Stimulated activated CD4-positive, alpha-beta T cell treated with anti-CD3 and anti-CD28 coated beads, Interleukin-15, amount 100 ng/mL, for 48 hours (primary cell): Measurements from ENCODE around the gene GBX1.

ENCODE experiments used
- DNase-seq, 2 donors: peaks; one replicate each; pipeline ENCODE4 v3.0.0-alpha.2; 2020; ENCODE audit warnings: low read depth in 2 of 2

Gene GBX1

DNA sequence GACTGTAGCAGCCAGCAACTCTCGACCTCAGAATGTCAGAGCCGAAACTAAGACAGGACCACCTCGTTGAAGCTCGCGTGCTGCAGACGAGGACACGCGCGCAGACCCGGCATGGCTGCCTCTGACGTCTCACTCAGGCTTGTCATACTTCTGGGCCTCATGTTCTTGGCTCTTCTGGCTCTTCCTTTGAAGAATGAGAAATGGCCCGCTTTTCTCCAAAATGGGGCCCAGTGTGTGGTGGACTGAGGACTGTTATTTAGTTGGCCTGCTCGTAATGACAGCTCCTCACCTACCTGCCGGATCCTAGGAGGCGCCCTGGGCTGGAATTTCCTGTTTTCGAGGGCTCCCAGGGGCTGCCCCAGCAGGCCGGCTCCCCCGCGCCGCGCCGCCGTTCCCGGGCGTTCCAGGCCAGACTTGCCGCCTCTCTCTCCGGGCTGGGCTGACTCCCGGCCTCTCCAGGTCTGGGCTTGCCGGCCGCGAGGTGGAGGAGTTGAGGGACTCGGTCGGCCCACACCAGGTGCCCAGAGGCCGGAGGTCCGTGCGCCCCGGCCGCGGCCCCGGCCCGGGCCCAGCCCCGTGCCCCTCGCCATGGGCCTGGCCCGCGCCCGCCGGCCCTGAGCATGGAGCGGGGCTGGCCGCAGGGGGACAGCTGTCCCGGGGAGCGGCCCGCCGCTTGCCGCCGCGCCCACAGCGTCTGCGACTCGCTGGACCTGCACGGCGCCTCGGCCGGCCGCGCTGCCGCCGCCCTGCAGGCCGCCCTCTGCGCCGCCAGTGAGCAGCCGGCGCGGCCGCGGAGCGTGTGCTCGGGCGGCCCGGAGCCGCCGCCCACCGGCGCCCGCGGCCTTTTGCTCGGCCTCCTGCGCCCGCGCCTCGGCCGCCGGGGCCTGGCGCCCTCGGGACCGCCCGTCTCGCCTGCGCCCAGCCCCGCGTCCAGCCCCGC, 53.1 kb downstream of the GBX1 start:
- no peak for DNase-seq

DNA sequence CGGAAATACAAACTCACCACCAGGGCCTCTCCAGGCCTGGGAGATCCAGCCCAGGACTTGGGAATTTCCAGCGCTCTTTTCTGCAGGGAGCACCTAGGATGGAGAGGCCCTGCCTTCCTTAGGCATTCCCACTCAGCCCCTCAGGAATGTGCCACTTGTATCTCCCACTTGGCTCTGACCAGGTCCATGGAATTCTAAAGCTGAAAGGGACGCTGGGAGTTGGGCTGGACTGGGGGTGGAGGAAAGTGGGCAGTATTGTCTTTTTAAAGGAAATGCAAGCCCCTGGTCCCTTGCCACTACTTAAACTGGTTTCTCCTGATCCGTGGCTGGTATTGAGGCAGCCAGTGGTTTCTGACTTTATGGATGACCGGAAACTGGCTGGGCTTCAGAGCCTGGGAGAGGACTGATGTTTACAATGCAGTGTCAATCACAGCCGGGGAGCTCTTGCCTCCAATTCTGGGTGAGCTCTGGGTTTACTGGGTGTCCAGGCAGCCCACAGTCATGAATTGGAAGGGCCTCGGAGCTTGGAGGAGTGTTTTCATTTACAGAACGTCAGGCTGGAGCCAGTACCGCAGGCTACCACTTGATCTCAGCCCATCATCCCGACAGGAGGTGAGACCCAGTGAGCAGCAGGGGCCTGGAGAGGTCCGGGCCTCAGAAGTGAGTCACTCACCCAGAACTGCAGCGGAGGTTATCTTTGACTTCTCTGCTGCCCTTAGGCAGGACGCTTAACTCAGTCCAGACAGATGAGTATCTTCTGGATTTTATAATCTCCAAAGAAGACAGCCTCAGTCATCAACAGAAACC, 53.9 kb downstream of the GBX1 start:
- DNase-seq, result no peak

DNA sequence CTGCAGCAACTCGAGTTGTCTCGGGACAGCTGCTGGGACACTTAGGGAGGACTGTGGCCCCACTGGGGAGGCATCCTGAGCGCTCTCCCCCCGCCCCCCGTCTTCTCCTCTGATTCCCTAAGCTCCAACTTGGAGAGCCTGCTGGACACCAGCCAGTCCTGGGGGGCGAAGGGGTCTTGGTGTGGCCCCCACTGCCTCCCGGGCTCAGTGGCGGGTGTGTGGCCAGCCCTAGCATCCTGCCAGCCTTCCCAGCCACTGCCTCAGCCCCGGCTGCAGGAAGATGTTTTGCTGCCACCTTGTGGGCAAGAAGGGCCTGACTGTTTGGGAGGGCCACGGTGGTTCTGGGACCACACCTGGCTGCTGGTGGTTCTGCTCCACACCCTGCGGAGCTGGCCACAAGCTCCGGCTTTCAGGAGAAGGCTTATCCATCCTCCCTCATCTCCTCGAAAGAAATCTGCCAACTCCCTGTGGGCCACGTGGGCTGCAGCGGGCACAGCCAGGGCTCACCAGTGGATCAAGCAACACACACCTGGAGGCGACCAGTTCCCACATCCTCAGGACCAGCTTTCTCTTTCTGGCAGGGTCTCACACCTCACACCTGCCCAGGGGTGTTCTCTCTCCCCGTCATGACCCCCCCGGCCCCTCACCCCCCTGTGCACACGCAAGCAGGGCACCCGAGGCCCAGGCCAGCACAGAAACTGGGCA, 56.4 kb downstream of the GBX1 start:
- peak; percentile 43 to 67 for DNase-seq

DNA sequence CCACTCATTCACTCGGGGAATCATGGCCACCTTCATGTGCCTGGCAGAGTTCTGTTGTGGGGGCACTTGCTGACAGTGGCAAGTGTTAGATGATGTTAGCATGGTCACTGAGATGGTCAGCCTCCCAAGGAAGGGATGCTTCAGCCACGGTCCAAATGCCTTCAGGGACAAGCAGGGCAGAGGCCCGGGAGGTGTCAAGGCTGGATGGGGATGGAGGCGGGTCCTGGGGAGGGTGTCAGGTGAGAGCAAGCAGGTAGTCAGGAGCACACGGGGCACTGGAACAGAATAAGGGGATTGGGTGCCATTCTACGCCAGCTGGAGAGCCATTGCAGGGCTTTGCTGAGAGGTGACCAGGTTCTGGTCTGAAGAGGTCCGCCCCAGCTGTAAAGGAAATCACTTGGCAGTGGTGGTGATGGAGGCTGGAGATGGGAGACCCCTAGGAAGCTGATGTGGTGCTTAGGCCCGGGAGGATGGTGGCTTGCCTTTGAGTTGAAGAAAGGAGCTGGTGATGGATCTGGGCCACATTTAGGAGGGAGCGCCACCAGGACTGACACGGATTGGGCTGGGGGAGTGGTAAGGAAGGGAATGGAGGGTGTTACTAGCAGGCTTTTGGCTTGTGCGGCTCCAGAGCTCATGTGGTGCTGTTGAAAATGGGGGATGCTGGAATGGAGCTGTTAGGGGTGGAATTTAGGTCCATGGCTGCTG, 57.1 kb downstream of the GBX1 start:
- DNase-seq, result no peak

DNA sequence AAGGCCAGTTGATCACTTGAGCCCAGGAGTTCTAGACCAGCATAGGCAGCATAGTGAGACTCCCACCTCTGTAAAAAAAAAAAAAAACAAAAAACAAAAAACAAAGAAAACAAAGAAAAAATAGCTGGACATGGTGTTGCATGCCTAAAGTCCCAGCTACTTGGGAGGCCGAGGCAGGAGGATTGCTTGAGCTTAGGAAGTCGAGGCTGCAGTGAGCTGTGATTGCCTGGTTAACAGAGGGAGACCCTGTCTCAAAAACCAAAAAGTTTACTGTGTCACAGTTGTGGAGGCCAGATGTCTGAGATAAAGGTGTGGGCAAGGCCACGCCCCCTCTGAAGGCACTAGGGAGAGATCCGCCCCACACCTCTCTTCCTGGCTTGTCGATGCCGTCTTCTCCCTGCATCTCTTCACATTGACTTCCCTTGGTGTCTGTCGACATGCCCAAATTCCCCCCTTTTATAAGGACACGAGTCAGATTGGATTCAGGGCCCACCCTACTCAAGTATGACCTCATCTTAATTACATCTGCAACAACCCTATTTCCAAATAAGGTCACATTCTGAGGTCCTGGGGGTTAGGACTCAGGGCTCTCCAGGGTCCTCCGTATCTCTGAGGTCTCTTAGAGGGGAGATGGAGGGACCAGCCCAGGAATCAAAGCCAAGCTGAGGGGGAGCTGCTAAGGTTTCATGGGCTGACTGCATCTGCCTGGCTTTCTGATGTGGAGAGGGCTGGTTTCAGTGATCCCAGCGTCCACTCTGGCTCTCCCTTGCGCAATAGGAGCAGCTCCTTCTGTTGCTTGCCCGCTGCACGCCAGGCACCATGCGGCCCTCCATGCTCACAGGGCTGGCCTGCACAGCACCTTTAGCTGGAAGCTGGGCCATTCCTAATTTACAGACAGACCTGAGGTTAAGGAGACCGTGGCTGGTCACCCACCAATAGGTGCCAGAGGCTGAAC, 58.1 kb downstream of the GBX1 start:
- DNase-seq, result no peak

DNA sequence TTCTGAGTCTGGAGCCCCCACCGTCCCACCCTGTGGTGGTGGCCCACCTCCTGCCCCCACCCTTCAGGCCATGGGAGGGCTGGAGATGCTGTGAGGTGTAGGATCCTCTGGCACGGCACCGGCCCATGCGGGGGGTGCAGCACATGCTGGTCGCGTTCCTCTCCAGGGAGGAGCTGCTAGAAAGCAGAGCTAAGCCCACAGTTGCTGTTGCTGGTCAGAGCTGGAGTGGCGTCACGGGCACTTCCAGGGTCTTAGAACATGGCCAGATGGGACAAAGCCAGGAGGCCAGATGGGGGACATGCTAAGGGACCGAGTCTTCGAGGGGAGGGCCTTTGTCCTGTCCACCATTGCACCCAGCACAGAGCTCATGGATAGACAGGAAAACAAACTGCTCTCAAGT, 59.6 kb downstream of the GBX1 start:
- DNase-seq, result no peak

DNA sequence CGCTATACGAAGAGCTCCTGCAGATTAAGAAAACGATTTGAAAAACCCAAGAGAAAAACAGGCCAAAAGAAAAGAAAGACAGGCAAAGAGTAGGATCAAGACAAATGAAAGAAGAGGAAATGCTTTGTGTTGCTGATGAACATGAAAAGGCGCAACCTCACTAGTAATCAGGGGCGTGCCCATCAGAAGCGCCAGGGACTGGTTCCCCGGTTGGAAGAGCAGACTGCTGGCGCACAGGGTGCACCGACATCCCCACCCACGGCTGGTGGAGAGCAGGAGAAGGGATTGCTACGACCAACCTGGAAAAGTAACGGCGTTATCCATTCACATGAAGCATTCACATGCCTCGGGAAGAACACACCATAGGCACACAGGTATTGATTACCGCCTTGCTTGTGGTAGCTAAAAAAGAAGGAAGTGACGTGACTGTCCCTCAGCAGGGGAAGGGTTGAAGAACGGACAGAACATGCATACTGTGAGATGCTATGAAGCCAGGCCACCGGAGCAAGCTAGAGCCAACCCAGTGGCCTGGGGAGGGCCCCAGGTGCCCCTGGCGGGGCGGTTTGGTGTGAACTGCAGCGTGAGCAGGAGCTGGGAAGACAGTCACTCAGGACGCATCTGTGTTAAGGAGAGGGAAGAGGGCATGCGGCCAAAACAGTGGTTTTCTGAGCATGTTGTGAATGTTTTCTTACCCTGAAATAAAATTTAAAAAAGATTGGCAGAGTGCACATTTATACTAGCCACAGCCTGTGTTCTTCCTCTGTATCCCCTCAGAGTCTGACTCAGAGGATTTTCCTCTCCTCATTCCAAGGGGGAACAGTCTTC, 62.9 kb downstream of the GBX1 start:
- no peak for DNase-seq

DNA sequence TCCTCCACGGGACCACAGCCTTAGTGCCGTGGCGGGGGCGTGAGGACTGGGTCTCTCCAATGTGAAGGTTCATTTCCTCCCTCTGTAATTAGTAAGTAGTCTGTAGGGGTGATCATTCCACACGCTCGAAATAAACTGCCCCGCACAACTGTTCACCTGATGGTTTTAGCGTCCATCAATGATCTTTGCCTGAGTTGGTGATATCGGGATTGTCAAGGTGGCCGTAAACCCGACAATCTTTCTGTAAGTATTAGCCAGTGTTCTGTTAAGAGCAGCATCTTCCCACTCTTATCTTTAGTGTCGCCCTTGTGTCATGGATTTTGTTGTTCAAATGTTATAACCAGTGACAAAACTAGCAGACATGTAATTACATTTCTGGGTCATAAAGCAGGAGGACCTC, 63.5 kb downstream of the GBX1 start:
- DNase-seq, result no peak

DNA sequence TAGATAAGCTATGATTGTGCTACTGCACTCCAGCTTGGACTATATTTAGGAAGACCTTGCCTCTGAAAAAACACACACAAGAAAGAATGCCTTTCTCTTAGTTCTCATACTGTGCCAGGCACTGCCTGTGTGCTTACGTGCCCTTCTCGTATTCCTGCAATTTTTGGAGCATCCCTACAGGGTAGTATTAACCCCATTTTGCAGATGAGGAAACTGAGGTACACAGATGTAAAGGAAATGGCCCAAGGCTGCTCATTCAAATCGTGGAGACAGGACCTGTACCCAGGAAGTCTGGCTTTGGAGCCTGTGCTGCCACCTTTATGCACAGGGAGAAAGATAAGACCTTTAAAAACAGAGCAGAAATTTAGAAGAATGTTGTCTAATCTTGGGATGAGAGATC, 64.5 kb downstream of the GBX1 start:
- DNase-seq, result no peak

DNA sequence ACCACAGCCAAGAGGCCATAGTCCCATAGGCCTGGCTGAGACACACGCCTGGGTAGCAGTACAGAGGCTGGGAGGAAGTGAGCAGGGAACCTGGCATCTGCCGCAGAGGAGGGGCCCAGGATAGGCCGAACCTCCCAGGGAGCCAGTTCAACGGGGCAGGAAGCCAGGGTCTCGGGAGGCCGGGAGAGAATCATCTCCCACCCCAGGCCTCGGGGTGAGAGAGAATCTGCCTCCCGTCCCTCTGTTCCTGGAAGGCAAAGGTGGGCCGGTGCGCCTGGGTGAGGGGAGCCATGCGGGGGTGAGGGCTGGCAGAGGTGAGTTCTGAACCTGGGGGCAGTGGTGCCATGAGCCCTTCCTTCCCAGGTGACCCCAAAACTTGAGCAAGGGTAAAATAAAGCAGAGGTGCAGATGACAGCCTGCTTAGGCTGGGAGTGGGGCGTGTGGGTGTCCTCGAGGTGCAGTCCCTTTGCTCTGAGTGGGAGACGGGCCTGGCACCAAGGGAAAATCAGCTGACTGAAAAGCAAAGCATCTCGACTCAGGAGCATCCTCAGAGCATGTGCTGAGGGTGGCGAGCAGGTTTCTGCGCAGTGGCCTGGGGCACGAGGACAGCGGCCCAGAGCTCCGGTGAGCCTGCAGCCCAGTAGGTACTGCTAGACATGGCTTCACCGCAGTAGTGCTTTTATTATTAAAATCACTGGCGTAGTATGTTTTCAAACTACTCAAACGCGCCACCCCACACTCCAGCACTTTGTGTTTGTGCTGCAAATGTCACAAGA, 65.7 kb downstream of the GBX1 start:
- no peak for DNase-seq

DNA sequence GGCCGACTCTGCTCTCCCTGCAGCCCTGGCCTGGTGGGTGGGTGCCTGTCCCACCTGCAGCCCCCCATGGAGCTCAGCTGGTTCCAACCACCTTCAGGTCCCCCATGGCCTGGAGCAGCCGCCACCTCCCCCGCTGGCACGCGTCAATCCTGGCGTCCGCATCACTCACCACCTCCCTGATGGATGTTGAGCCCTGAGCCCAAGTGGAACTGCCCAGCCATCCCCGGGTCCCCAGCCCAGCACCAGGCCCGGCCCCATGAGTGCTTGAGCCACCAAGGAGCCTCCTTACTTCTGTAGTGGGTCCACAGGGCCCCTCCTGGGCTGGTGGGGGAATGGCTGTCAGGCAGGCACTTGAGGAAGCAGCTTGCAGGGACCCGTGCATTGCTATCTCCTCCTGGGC, 66.6 kb downstream of the GBX1 start:
- no peak for DNase-seq

DNA sequence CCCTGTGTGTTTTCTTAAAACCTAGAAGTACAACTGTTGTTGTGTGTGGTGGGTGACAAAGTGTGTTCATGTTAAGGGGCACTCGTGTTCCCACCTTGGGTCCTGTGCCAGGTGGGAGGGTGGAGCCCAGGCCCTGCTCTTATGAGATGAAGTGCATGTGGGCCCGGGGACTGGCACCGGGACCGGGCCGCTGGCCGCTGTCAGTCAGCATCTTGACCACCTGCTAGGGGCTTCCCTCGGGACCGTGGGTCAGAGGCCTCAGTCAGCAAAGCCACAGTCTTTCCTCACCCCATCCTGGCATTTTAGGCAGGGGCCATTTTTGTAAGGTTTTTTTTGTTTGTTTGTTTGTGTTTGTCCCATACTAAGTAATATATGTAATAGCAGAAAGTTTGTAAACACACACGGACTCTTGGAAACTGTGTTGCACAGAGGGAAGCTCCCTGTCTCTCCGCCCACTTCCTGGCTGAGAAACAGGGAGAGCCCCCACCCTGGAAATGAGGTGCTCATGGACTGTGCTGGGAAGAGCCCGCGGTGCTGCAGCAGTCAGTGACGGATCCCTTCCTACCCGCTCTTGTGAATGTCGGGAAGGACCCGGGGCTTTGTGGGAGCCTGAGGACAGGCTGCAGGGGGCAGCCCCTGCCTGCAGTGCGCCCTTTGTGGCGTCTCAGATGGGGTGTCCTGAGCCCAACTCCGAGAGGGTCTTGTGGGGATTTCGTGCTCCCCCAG, 67.8 kb downstream of the GBX1 start:
- no peak for DNase-seq
